GM12873 (cell line): ENCODE measurements around the gene PACS1.
A peak's percentile ranks its signal among the peaks of the same experiment; 100 is the strongest.

Source experiments
- TF ChIP-seq, protein P1 (sequence below): IDR thresholded peaks from 2 replicates; pipeline ENCODE4 v1.5.1; 2012; ENCODE audit warnings: low read depth, mild to moderate bottlenecking, moderate library complexity, low read length, control low read depth; ENCODE audit not compliant: insufficient read depth; ENCODE audit errors: missing control alignments

PACS1 gene

DNA sequence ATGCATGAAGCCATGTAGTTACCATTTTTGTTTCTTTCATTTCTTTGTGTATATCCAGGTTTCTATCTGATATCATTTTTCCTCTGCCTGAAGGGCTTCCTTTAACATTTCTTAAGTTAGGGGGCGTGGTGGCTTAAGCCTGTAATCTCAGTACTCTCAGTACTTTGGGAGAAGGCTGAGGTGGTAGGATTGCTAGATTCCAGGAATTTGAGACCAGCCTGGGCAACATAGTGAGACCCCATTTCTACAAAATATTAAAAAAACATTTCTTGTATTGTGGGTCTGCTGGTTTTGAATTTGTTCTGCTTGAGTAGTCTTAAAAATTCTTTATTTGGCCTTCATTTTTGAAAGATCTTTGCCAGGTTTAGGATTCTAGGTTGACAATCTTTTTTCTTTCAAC lies 5.5 kb upstream of the PACS1 start:
- TF ChIP-seq, protein P1, sequence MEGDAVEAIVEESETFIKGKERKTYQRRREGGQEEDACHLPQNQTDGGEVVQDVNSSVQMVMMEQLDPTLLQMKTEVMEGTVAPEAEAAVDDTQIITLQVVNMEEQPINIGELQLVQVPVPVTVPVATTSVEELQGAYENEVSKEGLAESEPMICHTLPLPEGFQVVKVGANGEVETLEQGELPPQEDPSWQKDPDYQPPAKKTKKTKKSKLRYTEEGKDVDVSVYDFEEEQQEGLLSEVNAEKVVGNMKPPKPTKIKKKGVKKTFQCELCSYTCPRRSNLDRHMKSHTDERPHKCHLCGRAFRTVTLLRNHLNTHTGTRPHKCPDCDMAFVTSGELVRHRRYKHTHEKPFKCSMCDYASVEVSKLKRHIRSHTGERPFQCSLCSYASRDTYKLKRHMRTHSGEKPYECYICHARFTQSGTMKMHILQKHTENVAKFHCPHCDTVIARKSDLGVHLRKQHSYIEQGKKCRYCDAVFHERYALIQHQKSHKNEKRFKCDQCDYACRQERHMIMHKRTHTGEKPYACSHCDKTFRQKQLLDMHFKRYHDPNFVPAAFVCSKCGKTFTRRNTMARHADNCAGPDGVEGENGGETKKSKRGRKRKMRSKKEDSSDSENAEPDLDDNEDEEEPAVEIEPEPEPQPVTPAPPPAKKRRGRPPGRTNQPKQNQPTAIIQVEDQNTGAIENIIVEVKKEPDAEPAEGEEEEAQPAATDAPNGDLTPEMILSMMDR = no peak

DNA sequence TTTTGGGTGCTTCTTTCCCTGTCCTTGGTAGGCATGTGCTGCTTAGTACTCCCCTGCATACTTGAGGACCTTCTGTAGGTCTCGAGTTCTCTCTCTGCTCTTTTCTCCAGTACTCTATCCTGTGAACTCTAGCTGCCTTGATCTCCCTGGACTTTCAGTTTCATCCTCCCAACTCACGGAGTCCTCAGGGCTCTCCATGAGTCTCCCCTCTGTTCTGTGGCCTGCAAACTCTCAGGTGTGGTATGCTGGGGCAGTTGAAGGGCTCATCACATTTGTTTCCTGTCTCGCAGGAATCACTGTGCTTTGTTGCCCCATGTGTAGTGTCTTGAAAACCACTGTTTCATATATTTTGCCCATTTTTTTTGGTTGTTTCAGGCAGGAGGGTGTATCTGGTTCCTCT lies 3.3 kb upstream of the PACS1 start:
- TF ChIP-seq, protein P1 = no peak

DNA sequence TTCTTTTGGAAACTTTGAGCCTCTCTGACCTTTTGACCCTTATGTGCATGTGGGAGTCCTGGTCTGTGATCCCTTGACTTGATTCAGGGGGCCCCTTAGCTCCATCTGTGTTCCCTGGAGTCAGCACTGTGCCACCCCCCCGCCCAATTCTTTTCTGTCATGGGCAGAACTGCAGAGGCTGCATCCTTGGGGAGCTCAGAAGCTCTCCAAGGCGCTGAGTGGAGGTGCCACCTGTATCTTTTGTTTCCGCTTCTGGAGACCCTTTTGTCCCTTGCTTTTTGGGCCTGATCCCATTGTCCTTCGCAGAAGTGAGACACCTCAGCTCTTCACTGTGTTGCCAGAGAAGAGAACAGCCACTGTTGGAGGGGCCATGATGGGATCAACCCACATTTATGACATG lies 2.4 kb upstream of the PACS1 start:
- TF ChIP-seq, protein P1 = no peak

DNA sequence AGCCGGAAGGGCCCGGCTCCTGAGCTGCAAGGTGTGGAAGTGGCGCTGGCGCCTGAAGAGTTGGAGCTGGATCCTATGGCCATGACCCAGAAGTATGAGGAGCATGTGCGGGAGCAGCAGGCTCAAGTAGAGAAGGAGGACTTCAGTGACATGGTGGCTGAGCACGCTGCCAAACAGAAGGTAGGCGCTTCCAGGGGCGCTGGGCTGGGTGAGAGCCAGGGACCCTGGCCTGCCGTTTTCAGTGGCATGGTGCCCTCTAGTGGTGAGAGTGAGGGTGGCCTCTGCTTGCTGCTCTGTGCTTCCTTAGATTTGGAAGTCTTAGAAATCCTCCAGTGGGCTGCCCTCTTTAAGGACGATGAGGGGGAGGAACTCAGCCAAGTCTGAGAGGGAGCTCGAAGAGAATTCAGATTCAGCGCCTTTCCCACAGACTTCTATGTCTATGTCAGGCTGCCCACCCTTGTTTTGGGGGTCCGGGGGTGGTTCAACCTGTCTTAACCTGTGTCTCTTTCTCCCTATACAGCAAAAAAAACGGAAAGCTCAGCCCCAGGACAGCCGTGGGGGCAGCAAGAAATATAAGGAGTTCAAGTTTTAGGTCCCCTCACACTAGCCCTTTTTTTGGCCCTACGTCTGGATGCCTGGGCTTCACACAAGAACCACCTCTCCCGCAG lies 1.8 kb upstream of the PACS1 start:
- TF ChIP-seq, protein P1 = peak; percentile 94

DNA sequence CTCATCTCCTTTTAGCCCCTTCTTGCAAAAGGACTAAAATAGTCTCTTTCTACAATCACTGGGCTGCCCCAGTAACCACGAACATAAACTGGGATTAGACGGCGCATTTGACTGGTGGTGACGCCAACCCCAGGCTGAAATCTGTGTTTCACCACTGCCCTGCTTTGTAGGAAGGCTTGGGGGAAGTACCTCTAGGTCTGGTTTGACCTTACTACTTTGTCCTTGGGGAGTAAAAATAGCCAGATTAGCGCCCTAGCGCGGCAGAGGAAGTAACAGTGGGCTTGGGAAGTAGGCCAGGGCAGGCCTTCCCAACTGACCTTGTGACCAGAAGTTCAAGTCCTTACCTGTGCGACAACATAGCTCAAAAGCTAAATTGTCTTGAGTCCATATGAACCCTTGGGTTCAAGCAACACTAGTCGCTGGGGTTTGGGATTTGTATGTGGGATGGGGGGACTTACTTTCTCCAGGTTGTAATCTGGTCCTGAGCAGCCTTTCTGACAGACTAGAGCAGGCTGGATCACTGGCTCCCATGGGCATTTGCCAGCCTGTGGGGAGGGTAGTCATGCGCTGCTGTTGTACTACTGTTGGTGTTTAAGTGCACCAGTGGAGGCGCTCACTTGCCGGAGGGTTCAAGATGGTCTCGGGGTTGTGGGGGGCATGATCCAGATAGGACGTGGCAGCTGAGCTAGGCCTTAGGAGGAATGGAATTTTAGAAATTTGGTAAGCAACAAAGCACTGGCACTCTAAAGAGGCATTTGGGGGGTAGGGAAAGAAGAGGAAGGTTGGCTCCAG lies 953 bp upstream of the PACS1 start:
- TF ChIP-seq, protein P1 = peak; percentile 47

DNA sequence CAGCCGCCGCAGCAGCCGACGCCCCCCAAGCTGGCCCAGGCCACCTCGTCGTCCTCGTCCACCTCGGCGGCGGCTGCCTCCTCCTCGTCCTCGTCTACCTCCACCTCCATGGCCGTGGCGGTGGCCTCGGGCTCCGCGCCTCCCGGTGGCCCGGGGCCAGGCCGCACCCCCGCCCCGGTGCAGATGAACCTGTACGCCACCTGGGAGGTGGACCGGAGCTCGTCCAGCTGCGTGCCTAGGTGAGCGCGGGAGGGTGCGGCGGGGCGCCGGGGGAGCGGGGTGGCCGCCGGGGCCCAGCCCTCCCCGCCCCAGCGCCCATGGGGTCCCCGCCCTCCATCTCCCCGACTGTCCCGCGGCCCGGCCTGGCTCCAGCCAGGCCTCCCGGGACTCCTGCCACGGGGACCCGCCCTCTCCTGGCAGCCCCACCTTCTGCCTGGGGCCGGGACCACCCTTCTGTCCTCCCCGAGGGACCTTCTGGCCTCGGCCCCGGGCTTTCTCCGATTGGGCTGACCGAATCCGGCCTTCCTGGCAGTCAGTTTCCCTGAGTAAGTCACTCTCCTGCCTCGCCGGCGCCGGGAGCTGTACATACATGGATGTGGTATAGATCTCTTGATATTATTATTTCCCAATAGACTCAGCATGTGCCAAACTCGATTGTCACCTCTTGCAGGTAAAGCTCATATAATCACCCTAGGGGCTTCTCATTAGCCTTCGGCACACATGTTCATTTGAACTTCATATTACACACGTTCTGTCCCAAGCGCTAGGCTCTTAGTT lies 720 bp downstream of the PACS1 start:
- TF ChIP-seq, protein P1 = no peak

DNA sequence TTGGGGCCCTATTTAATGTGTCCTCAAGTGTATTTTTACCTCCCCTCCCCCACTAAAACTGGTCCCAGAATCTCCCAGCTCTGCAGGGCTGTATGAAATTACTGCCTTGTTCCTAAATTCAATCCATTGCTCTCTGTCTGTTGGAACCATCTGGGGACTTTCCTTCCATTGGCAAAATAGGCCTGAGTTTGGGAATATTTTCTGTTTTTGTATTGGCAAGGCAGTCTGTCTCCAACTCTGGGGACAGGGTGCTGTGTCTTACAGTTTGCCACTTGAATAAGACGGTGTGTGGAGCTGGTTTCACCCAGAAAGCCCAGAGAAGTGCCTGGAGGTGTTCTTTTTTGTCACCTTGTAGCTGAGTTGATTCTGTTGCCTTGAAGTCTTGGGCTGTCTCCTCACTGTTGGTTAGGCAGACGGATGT lies 1.3 kb downstream of the PACS1 start:
- TF ChIP-seq, protein P1 = no peak
